Fibroblast of upper back skin (primary cell): Measurements from ENCODE around the gene NCK2.
A peak's percentile ranks its signal among the peaks of the same experiment; 100 is the strongest.
"Not testable (repeated sequence)": the region's sequence is repeated elsewhere in the genome, so short reads cannot be mapped to it uniquely, and the experiment has no call there.

Source experiments
- DNase-seq: peaks from one replicate; pipeline ENCODE4 v3.0.0-alpha.2; 2013

NCK2 gene

GRCh38 chr2:105877945-105878344 is 133.2 kb downstream of the NCK2 start:
- DNase-seq = no peak

GRCh38 chr2:105879106-105879802 is 134.5 kb downstream of the NCK2 start:
- no peak for DNase-seq

- no peak for DNase-seq
Measured at GRCh38 chr2:105879803-105880300, 135.1 kb downstream of the NCK2 start.

DNA sequence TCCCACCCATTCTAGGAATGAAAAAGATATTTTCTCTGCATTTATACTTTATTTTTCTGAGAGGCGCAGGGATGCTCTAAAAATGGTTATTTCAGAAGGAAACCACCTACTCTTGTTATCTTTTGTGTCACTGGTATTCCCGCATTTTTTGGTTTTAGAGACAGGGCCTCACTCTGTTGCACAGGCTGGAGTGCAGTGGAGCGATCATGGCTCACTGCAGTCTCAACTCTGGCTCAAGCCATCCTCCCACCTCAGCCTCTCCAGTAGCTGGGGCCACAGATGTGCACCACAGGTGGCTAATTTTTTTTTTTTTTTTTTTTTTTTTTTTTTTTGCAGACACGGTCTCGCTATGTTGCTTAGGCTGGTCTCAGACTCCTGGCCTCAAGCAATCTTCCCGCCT is 135.9 kb downstream of the NCK2 start:
- DNase-seq = no peak

DNA sequence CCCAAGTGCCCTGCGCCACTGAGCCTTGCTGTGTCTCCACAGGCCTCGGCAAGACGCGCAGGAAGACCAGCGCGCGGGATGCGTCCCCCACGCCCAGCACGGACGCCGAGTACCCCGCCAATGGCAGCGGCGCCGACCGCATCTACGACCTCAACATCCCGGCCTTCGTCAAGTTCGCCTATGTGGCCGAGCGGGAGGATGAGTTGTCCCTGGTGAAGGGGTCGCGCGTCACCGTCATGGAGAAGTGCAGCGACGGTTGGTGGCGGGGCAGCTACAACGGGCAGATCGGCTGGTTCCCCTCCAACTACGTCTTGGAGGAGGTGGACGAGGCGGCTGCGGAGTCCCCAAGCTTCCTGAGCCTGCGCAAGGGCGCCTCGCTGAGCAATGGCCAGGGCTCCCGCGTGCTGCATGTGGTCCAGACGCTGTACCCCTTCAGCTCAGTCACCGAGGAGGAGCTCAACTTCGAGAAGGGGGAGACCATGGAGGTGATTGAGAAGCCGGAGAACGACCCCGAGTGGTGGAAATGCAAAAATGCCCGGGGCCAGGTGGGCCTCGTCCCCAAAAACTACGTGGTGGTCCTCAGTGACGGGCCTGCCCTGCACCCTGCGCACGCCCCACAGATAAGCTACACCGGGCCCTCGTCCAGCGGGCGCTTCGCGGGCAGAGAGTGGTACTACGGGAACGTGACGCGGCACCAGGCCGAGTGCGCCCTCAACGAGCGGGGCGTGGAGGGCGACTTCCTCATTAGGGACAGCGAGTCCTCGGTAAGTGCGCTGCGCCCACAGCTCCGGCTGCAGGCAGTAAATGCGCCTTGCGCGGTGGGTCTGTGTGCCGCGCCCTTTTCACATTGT is 136.8 kb downstream of the NCK2 start:
- no peak for DNase-seq

DNA sequence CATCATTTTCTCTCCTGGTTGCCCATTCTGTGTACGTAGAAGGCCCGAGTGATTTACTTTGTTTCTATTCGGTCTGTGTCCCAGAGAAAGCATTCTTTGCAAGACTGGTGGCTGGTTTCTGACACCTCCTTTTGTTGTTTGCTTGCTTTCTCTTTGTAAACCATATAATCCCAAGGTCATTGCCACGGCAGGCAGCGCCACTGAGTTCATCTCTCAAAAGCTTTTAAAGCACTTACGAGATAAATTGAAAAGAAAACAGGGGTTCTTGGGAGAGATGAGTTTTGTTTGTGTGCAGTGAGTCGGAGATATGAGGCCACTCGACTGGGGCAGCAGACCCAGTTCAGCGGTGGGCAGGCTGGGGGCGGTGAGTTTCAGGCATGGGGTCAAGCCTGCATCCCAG is 137.6 kb downstream of the NCK2 start:
- no peak for DNase-seq

- no peak for DNase-seq
Measured at GRCh38 chr2:105882920-105883435, 138.3 kb downstream of the NCK2 start.

GRCh38 chr2:105883911-105884694 is 139.4 kb downstream of the NCK2 start:
- DNase-seq = no peak

DNA sequence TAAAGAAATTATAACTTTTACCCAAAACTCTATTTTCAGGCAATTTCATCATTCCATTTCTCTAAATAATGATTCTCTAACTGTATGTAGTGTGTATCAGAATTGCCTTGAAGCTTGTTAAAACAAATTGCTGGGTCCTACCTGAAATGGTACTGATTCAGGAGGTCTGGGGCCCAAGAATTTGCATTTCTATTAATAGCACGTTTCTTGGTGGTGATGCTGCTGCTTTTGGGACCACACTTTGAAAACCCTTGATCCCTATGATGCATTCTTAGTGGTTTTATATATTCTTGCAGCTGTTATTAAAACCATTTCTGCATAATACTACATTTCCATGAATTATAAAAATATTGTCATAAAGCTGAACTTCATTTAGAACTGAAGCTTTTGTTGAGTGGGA is 140.7 kb downstream of the NCK2 start:
- DNase-seq = no peak

- DNase-seq = peak; percentile 64
Measured at GRCh38 chr2:105886029-105886454, 141.3 kb downstream of the NCK2 start.

DNA sequence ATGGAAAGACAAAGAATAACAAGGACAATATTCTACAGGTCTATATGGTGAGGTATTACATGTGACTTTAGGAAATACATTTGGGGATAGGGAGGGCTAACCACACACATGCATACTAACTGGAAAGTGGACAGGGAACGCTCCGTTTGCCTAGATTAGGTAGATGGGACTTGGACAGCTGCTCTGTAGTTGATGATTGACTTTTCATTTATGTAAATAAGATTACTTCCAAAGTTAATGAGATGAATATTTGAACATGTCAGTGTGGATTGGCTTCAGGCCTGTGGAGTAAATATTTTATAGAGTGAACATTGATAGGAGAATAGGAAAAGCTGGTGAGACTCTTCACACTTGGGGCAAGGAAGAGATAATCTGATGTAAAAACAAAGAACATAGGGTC is 142.0 kb downstream of the NCK2 start:
- DNase-seq = no peak

GRCh38 chr2:105887256-105887655 is 142.5 kb downstream of the NCK2 start:
- DNase-seq = no peak

GRCh38 chr2:105888625-105889024 is 143.9 kb downstream of the NCK2 start:
- DNase-seq = no peak

DNA sequence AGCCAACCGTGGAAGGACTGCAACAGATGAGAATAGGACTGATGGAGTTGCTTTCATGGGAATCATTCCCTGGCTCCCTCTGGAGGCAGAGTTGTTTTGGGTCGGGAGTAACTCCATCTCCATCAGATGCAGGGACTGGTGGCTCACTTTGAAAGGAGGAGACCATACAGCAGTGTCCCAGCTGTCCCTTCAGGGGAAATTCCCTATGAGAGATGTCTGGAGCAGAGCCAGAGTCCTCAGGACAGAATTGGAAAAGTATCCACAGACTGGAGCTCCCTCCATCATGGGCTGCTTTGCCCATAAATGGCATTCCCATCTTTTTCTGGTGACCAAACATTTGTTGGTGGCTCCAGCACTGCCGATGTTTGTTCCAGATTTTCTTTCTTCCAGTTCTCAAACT is 144.3 kb downstream of the NCK2 start:
- no peak for DNase-seq

DNA sequence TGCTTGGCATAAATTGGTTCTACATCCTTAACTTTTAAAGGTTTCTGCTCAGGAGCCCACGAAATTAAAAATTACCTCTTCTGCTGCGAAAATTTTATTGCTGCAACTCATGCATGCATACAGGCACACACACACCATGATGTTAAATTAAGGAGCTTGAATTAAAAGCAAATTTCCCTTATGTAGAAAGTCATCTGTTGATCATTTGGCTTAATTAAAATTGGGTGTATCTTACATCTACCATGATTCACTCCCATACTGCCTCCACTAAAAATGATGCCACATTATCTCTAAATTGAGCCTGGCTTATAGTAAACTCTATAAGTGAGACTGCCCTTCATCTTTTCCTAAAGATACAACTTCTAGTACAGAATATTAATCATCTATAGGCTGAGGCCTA is 145.4 kb downstream of the NCK2 start:
- no peak for DNase-seq

GRCh38 chr2:105890856-105891255 is 146.1 kb downstream of the NCK2 start:
- DNase-seq = no peak

DNA sequence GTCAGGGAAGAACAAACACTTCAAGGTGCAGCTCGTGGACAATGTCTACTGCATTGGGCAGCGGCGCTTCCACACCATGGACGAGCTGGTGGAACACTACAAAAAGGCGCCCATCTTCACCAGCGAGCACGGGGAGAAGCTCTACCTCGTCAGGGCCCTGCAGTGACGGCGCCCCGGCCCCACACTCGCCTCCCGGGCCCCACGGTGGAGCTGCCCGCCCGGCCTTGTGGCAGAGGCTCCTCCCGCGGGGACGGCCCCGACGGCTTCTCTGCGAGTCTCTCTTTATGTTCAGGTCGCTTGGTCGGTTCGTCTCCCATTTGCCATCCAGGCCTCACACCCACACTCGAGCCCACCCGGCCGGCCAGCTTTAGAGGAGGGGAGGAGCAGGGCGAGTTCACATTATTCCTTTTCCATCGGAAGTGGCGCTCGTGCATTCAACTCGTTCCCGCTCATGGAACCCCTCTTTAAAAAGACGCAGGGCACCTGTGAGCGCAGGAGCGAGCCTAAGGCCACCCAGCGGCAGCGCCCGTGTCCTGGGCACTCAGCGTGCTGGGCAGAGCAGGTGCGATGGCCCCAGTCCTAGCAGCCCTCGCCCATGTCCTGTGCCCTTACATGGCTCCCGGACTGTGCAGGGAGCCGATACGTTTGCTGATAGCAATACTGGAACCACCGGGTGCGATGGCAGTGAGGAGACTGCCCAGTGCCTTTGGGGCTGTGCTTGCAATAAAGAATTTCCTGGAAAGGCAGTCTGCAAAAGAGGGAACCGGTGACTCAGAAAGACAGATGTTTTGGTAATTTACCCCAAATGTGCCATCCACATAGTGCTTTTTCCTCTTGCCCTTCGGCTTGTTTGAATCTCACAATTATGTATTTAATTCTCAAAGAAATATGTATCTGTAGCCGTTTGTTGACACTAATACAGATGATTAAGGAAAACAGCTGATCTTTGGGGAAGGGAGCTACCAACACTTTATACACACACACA is 148.6 kb downstream of the NCK2 start:
- no peak for DNase-seq

DNA sequence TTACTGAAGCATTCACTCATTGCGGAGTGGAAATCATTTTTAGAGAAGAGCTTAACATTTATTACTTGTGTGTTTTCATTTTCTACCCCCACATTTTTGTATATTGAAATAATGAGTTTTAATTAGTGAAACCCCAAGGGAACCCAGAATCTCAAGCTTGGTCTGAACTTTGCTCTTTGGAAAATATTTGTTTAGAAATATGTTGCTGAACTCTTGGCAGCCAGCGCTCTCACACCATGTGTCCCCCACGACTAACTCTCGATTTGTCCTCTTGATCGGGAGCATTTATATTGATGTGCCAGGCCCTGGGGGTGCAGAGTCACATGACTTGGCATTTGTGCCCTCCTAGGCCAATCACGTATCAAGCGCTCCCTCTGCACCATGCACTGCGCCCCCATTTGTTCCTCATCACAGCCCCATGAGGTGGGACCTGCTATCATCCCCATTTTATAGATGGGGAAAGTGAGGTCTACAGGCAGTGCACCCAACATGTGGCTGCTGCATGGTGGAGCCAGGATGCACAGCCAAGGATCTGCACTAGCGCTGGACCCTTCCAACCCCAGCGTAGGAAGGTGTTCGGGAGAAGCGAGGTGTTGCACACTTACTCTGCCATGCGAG is 149.7 kb downstream of the NCK2 start:
- no peak for DNase-seq

GRCh38 chr2:105895990-105896764 is 151.5 kb downstream of the NCK2 start:
- DNase-seq = no peak

DNA sequence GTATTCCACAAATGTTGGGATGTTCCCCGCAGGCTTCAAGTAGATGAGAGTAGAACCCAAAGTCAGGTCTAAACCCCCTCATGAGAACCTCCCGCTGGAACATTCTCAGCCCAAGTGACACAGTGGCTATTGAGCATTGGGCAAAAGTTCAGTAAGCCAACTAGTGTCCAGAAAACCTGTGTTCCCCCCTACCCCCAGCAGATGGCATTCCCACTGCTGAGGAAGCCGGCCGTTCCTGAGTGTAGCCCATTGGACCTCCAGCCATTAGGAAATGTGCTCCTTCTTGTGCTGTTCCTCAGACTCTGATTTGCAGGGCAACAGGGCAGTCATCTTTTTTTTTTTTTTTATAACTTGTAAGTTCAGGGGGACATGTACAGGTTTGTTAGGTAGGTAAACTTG is 152.1 kb downstream of the NCK2 start:
- no peak for DNase-seq

- not testable (repeated sequence) for DNase-seq
Measured at GRCh38 chr2:105897694-105898093, 153.0 kb downstream of the NCK2 start.
